Measurements from ENCODE around the gene FAP.

DNA sequence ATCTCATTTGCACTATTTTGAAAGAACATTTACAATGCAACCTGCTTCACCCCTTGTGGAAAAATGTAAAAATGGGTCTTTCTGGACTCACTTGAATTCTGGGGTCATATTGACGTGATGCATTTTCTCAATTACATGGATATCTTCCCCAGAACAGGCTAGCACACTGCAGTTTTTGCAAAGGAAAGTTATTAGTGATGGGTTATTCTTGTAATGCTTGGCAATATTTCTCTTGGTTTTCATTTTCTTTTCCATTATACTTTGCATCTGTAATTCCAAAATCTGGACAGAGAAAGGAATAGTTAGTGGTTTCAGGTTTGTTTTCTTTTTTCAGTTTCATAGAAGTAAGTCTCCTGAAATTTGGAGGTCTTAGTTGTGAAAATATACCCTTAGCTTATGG lies 24.8 kb upstream of the FAP start:
- TF ChIP-seq, protein P1, sequence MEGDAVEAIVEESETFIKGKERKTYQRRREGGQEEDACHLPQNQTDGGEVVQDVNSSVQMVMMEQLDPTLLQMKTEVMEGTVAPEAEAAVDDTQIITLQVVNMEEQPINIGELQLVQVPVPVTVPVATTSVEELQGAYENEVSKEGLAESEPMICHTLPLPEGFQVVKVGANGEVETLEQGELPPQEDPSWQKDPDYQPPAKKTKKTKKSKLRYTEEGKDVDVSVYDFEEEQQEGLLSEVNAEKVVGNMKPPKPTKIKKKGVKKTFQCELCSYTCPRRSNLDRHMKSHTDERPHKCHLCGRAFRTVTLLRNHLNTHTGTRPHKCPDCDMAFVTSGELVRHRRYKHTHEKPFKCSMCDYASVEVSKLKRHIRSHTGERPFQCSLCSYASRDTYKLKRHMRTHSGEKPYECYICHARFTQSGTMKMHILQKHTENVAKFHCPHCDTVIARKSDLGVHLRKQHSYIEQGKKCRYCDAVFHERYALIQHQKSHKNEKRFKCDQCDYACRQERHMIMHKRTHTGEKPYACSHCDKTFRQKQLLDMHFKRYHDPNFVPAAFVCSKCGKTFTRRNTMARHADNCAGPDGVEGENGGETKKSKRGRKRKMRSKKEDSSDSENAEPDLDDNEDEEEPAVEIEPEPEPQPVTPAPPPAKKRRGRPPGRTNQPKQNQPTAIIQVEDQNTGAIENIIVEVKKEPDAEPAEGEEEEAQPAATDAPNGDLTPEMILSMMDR (IDR thresholded peaks at IDR 0.05) = no peak
- TF ChIP-seq MYC (IDR thresholded peaks at IDR 0.05; ENCODE audit: borderline replicate concordance, low read length) = no peak
- TF ChIP-seq JUNB (IDR thresholded peaks at IDR 0.05) = no peak
- no peak for TF ChIP-seq POLR2AphosphoS2 (conservative IDR thresholded peaks at IDR 0.05; ENCODE audit: low read length)
- TF ChIP-seq, protein P2, sequence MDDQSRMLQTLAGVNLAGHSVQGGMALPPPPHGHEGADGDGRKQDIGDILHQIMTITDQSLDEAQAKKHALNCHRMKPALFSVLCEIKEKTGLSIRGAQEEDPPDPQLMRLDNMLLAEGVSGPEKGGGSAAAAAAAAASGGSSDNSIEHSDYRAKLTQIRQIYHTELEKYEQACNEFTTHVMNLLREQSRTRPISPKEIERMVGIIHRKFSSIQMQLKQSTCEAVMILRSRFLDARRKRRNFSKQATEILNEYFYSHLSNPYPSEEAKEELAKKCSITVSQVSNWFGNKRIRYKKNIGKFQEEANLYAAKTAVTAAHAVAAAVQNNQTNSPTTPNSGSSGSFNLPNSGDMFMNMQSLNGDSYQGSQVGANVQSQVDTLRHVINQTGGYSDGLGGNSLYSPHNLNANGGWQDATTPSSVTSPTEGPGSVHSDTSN (IDR thresholded peaks at IDR 0.05) = no peak
- TF ChIP-seq SREBF2 (IDR thresholded peaks at IDR 0.05) = no peak
- TF ChIP-seq, protein P3, sequence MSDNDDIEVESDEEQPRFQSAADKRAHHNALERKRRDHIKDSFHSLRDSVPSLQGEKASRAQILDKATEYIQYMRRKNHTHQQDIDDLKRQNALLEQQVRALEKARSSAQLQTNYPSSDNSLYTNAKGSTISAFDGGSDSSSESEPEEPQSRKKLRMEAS (IDR thresholded peaks at IDR 0.05) = no peak
- TF ChIP-seq POLR2A (IDR thresholded peaks at IDR 0.05; ENCODE audit: low read length) = no peak
- TF ChIP-seq JUN (IDR thresholded peaks at IDR 0.05) = no peak
- TF ChIP-seq EP300 (IDR thresholded peaks at IDR 0.05) = no peak
- TF ChIP-seq SMC3 (IDR thresholded peaks at IDR 0.05) = no peak
- TF ChIP-seq HDAC2 (IDR thresholded peaks at IDR 0.05) = no peak
- TF ChIP-seq, protein P4, sequence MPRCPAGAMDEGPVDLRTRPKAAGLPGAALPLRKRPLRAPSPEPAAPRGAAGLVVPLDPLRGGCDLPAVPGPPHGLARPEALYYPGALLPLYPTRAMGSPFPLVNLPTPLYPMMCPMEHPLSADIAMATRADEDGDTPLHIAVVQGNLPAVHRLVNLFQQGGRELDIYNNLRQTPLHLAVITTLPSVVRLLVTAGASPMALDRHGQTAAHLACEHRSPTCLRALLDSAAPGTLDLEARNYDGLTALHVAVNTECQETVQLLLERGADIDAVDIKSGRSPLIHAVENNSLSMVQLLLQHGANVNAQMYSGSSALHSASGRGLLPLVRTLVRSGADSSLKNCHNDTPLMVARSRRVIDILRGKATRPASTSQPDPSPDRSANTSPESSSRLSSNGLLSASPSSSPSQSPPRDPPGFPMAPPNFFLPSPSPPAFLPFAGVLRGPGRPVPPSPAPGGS (IDR thresholded peaks at IDR 0.05) = no peak
- TF ChIP-seq, protein P5, sequence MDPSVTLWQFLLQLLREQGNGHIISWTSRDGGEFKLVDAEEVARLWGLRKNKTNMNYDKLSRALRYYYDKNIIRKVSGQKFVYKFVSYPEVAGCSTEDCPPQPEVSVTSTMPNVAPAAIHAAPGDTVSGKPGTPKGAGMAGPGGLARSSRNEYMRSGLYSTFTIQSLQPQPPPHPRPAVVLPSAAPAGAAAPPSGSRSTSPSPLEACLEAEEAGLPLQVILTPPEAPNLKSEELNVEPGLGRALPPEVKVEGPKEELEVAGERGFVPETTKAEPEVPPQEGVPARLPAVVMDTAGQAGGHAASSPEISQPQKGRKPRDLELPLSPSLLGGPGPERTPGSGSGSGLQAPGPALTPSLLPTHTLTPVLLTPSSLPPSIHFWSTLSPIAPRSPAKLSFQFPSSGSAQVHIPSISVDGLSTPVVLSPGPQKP (IDR thresholded peaks at IDR 0.05; ENCODE audit: low read depth, low read length) = no peak

Data from A549 (cell line).